HEK293 (cell line): ENCODE results near the gene GRB7.

Experiments used
- GLI4 ChIP-seq: fragments of 450-650 bp; formaldehyde crosslinking; IDR thresholded peaks from 2 replicates; pipeline ENCODE4 v1.5.1; 2016; ENCODE audit warnings: missing biosample characterization, missing genetic modification characterization
- ZBTB7A ChIP-seq: fragments of 450-650 bp; formaldehyde crosslinking; IDR thresholded peaks from 2 replicates; pipeline ENCODE4 v1.5.1; 2016; ENCODE audit warnings: low read depth, missing biosample characterization, missing genetic modification characterization
- ZFP3 ChIP-seq: fragments of 450-650 bp; formaldehyde crosslinking; IDR thresholded peaks from 2 replicates; pipeline ENCODE4 v1.5.1; 2016; ENCODE audit warnings: low read depth, missing biosample characterization, missing genetic modification characterization
- ZNF311 ChIP-seq: fragments of 450-650 bp; formaldehyde crosslinking; IDR thresholded peaks from 2 replicates; pipeline ENCODE4 v1.5.1; 2017; ENCODE audit warnings: missing biosample characterization, missing genetic modification characterization, borderline replicate concordance
- ZNF558 ChIP-seq: fragments of 450-650 bp; formaldehyde crosslinking; IDR thresholded peaks from 2 replicates; pipeline ENCODE4 v1.5.1; 2016; ENCODE audit warnings: missing biosample characterization, missing genetic modification characterization
- ZNF585B ChIP-seq: fragments of 450-650 bp; formaldehyde crosslinking; IDR thresholded peaks from 2 replicates; pipeline ENCODE4 v1.5.1; 2016; ENCODE audit warnings: missing biosample characterization, missing genetic modification characterization
- ZNF626 ChIP-seq: fragments of 450-650 bp; sonication (Bioruptor Pico); formaldehyde crosslinking; IDR thresholded peaks from 2 replicates; pipeline ENCODE4 v1.5.1; 2018; ENCODE audit warnings: missing biosample characterization, missing genetic modification characterization, inconsistent platforms
- TF ChIP-seq, protein P1 (sequence below): fragments of 450-650 bp; formaldehyde crosslinking; IDR thresholded peaks from 2 replicates; pipeline ENCODE4 v1.5.1; 2016; ENCODE audit warnings: missing biosample characterization, missing genetic modification characterization
- TF ChIP-seq, protein P2 (sequence below): fragments of 450-650 bp; formaldehyde crosslinking; IDR thresholded peaks from 2 replicates; pipeline ENCODE4 v1.5.1; 2016; ENCODE audit warnings: missing biosample characterization, missing genetic modification characterization
- TF ChIP-seq, protein P3 (sequence below): fragments of 450-650 bp; formaldehyde crosslinking; IDR thresholded peaks from 2 replicates; pipeline ENCODE4 v1.5.1; 2016; ENCODE audit warnings: missing biosample characterization, missing genetic modification characterization
- TF ChIP-seq, protein P4 (sequence below): fragments of 450-650 bp; IDR thresholded peaks from 2 replicates; pipeline ENCODE4 v1.5.1; 2018; ENCODE audit warnings: missing biosample characterization, missing genetic modification characterization
- TF ChIP-seq, protein P5 (sequence below): fragments of 450-650 bp; formaldehyde crosslinking; IDR thresholded peaks from 2 replicates; pipeline ENCODE4 v1.5.1; 2016; ENCODE audit warnings: missing biosample characterization, missing genetic modification characterization, low read depth

DNA sequence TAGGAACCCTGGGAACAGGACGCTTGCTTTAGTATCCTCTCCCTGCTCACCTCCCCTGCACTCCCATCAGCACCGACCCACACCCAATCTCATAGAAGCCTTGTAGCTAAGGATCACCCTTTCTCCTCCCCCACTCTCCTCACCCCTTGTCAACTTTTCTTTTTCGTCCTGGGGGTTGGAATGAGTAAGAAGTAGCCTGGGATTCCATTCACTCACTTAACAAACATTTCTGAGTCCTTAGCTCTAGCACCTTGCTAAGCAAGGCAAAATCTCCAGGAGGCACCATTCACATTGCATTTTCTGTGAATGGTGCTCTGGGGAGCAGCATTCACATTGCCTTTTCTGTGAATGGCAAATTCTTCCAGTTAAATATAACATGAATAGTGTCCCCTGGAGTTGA lies 48.8 kb upstream of the GRB7 start:
- TF ChIP-seq ZNF558 (tag by site-specific recombination) (no peak), ZFP3 (tag by site-specific recombination) (no peak), GLI4 (tag by site-specific recombination) (no peak), ZNF311 (tag by site-specific recombination) (no peak), ZBTB7A (no peak), ZNF585B (tag by site-specific recombination) (no peak), ZNF626 (tag by site-specific recombination) (no peak)
- TF ChIP-seq, protein P1, sequence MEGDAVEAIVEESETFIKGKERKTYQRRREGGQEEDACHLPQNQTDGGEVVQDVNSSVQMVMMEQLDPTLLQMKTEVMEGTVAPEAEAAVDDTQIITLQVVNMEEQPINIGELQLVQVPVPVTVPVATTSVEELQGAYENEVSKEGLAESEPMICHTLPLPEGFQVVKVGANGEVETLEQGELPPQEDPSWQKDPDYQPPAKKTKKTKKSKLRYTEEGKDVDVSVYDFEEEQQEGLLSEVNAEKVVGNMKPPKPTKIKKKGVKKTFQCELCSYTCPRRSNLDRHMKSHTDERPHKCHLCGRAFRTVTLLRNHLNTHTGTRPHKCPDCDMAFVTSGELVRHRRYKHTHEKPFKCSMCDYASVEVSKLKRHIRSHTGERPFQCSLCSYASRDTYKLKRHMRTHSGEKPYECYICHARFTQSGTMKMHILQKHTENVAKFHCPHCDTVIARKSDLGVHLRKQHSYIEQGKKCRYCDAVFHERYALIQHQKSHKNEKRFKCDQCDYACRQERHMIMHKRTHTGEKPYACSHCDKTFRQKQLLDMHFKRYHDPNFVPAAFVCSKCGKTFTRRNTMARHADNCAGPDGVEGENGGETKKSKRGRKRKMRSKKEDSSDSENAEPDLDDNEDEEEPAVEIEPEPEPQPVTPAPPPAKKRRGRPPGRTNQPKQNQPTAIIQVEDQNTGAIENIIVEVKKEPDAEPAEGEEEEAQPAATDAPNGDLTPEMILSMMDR (tag by site-specific recombination) = no peak
- TF ChIP-seq, protein P2, sequence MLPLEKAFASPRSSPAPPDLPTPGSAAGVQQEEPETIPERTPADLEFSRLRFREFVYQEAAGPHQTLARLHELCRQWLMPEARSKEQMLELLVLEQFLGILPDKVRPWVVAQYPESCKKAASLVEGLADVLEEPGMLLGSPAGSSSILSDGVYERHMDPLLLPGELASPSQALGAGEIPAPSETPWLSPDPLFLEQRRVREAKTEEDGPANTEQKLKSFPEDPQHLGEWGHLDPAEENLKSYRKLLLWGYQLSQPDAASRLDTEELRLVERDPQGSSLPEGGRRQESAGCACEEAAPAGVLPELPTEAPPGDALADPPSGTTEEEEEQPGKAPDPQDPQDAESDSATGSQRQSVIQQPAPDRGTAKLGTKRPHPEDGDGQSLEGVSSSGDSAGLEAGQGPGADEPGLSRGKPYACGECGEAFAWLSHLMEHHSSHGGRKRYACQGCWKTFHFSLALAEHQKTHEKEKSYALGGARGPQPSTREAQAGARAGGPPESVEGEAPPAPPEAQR (tag by site-specific recombination) = no peak
- TF ChIP-seq, protein P3, sequence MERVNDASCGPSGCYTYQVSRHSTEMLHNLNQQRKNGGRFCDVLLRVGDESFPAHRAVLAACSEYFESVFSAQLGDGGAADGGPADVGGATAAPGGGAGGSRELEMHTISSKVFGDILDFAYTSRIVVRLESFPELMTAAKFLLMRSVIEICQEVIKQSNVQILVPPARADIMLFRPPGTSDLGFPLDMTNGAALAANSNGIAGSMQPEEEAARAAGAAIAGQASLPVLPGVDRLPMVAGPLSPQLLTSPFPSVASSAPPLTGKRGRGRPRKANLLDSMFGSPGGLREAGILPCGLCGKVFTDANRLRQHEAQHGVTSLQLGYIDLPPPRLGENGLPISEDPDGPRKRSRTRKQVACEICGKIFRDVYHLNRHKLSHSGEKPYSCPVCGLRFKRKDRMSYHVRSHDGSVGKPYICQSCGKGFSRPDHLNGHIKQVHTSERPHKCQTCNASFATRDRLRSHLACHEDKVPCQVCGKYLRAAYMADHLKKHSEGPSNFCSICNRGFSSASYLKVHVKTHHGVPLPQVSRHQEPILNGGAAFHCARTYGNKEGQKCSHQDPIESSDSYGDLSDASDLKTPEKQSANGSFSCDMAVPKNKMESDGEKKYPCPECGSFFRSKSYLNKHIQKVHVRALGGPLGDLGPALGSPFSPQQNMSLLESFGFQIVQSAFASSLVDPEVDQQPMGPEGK (tag by site-specific recombination) = no peak
- TF ChIP-seq, protein P4, sequence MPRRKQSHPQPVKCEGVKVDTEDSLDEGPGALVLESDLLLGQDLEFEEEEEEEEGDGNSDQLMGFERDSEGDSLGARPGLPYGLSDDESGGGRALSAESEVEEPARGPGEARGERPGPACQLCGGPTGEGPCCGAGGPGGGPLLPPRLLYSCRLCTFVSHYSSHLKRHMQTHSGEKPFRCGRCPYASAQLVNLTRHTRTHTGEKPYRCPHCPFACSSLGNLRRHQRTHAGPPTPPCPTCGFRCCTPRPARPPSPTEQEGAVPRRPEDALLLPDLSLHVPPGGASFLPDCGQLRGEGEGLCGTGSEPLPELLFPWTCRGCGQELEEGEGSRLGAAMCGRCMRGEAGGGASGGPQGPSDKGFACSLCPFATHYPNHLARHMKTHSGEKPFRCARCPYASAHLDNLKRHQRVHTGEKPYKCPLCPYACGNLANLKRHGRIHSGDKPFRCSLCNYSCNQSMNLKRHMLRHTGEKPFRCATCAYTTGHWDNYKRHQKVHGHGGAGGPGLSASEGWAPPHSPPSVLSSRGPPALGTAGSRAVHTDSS (tag by site-specific recombination) = no peak
- TF ChIP-seq, protein P5, sequence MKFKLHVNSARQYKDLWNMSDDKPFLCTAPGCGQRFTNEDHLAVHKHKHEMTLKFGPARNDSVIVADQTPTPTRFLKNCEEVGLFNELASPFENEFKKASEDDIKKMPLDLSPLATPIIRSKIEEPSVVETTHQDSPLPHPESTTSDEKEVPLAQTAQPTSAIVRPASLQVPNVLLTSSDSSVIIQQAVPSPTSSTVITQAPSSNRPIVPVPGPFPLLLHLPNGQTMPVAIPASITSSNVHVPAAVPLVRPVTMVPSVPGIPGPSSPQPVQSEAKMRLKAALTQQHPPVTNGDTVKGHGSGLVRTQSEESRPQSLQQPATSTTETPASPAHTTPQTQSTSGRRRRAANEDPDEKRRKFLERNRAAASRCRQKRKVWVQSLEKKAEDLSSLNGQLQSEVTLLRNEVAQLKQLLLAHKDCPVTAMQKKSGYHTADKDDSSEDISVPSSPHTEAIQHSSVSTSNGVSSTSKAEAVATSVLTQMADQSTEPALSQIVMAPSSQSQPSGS (tag by site-specific recombination) = no peak
